GM19239 (cell line): ENCODE data around the gene HMHB1.
"Not testable (repeated sequence)": the region's sequence is repeated elsewhere in the genome, so short reads cannot be mapped to it uniquely, and the experiment has no call there.

ENCODE experiments used
- DNase-seq: peaks from one replicate; pipeline ENCODE4 v3.0.0; 2011; ENCODE audit warnings: low spot score; ENCODE audit not compliant: insufficient read length
- FAIRE-seq: peaks from 2 replicates; lab custom pipeline; 2011; peaks lifted over from hg19 to GRCh38; lab: Jason Lieb, UNC

HMHB1 gene

DNA sequence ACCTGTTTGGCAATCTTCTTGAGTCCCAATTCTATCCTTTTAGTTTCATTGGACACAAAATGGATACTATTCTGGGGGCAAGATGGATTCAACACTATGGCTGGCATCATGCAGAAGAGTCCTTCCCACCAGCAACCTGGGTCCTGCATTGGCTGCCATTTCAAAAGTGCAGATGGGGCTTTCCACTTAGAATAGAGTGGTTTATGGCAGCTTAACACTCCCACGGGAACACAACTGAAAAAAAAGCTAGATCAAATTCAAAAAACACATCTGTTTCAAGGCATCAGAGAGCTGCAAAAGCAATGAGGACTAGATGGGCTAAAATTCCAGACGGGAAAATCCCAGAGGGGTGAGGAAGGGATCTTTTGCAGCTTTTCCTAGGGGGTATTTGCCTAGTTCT is 11.2 kb upstream of the HMHB1 start:
- DNase-seq (no peak), FAIRE-seq (no peak)

DNA sequence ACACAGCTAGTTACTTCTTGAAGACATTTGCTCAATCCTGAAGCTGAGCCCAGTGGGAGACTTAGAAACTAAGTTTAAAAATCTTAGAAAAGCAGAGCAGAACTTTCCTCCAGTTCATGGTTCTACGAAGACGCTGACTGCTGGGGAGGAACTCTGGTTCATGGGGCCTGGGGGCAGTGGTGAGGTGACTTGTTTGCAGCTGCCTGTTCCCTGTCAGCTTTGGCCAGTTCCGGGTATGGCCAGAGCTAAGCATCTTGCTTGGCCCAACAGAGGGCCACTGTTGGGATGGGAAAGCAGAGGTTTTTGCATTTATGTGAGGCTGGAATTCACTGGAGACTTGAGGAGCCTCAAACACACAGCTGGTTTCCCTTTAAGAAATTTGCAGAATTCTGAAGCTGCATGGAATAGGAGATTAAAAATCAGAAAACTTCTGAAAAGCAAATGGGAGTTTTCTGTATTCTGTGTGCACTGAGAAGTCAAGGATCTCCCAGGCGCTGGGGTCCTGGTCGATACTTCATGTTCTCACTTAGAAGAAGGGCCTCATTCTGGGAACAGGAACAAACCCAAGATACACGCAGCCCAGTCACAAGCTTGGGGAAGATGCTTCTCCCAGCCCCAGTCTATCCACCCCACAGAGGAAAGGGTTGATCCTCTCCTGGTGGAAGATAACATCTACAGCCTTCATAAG is 10.6 kb upstream of the HMHB1 start:
- peak; percentile 69 for FAIRE-seq
- no peak for DNase-seq

DNA sequence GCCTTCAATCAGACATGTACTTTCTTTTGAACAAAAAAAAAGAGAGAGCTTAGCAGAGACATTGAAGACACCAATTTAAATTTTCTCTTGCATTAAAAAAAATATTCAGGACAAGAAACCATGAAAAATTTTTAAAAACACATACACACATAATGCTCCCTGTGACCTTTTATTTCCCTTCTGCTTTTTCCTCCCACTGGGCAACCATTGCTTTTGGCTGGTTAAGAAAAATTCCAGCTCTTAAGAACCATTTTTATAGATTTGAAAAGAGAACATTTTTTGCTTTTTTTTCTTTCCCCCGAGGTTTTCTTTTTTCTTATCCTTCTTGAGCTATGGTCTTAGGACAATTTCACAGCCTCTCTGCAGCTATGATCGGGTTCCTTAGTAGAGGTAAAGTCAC is 6.1 kb upstream of the HMHB1 start:
- FAIRE-seq (no peak), DNase-seq (no peak)

DNA sequence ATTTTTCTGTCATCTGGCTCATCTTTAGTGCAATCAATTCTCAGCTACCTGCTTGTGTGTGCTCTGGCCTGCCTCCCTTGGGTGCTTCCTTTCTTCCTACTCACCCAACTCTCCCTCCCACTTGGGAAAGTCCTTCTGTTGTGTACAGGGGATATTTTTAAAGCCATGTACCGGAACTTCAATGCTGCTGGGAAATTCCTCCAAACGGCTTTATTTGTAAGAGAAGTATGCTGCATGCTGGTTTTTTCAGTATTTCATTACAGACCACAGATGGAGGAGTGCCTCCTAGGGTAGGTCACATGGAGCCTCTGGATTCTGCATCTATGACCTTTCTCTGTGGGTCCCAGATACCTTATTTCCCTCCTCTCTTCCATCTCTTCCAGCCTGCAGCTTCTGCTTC is 5.4 kb upstream of the HMHB1 start:
- DNase-seq (no peak), FAIRE-seq (peak; percentile 88)

DNA sequence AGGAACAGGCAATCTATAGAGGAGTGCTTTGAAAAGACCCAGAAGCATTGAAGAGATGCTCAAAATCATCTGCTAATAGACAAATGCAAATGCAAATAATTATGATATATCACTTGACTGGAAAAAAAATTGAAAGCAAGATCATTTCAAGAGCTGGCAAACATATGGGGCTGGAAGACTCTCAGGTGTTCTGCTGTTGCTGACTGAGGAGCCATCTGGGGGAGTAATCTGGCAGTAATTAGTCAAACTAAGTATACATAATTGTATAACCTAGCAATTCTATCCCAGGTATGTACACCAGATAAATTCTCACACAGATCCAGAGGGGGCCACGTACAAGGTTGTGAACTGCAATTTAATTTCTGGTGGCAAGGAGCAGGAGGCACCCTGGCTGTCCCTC is 4.6 kb upstream of the HMHB1 start:
- FAIRE-seq (no peak), DNase-seq (no peak)

DNA sequence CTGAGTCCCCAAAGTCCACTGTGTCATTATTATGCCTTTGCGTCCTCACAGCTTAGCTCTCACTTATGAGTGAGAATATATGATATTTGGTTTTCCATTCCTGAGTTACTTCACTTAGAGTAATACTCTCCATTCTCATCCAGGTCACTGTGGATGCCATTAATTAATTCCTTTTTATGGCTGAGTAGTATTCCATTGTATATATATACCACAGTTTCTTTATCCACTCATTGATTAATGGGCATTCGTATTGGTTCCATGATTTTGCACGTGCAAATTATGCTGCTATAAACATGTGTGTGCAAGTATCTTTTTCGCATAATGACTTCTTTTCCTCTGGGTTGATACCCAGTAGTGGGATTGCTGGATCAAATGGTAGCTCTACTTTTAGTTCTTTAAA is 4.4 kb downstream of the HMHB1 start:
- not testable (repeated sequence) for DNase-seq, FAIRE-seq

DNA sequence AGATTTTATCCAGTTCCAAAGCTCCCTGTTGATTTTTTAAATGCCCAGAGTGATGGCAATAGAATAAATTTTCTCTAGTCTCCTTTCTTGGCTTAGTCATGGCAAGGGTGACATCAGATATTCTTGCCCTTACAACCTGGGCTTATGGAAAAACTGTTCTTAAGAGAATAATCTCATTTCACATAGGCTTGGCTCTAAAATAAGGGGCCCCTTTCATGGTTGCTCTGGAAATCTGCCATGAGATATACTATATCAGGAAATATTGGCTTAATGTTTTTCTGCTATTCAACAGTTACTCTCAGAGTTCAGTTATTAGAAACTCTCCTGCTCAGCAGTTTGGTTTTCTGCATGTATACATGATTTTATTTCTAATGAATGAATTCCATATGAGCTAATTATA is 7.8 kb downstream of the HMHB1 start:
- DNase-seq (no peak), FAIRE-seq (no peak)

DNA sequence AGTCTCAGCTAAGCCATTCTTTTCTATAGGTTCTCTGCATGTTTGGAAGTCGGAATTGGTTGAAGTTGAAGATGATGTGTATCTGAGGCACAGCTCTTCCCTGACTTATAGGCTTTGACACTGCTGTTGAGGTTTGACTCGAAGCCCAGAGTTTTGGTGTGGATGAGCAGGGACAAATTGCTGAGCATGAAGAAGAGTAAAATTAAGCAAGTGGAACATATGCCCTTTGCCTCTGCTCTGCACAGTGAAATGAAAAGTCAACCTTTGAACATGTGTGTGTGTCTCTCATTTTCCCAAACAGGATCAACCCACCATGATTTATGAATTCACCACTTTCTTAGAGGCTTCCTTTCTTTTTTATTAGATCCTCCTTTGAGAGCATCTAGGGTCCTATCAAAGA is 8.5 kb downstream of the HMHB1 start:
- peak; percentile 18 for FAIRE-seq
- DNase-seq, result no peak

DNA sequence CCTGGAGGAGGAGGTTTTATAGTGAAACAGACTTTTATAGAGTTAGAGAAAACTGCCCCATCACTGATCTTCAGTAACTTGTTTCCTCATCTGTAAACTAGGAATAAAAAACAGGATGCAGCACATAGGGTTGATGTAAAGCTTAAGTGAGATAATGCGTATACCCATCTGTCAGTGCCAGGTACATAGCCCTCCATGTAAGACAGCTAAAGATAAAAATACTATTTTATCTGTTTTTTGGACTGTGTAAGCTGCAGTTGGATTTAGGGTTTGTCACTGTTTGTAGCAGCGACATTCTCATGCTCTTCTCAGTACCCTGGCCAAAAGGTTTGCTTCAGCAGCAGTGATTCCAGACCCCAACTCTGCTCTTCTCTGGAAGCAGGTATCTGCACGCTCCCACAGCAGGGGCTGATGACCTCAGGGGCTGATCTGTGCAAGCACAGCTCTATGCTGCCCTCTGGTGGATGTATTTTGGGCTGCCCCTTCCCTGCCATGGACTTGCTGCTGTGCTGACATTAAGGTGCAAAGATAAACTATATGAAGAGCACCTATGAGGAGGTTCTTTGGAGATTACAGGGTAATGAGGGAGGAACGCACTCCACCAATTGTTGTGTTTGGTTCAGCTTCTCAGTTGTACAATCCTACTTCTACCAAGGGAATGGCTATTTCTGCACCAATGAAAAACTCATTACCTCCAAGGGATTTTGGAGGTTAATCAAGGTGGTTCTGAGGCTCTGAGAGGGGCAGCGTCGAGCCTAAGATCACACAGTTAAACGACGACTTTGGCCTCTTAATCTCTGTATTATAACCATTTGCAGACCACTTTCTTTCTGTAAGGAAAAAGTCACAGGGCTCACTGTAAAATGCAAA is 13.1 kb downstream of the HMHB1 start:
- FAIRE-seq, result peak; percentile 97
- DNase-seq, result peak; percentile 52

DNA sequence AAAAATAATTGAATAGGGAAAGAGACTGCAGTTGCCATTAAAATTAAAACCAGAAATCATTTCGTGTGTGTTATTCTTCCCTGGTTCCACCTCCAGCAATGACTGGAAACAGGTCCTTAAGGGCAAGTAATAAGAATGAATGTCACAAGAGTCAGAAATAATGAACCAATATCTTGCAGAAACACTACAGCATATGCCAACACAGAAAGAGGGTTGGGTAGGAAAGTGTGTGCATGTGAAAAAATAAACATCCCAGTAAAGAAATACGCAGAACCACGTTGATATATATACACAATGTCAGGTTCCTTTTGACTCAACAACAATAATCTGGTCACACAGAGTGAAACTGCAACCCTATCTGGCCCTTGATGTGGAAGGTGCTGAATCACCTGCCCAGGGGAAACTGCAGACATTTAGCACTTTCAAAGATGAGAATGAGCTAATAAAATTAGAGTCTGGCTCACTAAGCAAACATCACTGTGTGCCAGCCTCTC is 15.0 kb downstream of the HMHB1 start:
- FAIRE-seq (peak; percentile 92), DNase-seq (peak; percentile 12)

DNA sequence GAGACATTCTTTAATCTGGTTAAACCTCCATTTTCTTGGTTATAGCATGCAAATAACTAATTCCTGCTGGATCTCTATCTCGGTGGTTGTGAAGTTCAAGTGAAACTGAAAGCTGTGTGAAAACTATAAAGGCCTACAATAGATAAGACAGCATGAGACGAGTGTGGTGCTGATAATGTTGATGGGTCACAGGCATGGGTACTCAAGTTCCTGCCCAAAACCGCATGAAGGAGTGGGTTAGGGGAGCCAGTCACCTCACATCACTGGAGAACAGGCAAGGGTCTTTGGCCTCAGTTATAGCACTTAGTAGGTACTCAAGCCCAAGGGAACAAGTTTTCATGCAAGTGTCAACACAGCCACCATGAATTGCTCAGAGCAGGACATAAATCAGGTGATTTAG is 16.7 kb downstream of the HMHB1 start:
- DNase-seq, result no peak
- FAIRE-seq, result no peak

DNA sequence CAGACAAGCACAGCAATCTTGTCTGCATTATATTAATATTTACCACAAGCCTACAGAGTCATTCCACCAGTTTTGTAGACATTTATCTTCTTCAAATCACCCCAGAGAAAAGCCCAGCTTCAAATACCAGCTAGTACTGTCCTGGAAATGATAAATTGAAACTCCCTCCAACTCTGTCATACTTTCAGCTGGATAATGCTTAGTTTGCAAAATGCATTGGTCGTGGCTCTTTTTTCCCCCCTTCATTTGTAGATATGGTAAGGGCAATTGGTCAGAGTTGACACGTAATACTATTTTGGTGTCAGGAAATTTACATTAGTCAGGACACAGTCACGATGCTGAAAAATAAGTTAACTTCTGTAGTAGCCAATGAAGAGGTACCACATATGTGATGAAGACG is 21.2 kb downstream of the HMHB1 start:
- FAIRE-seq, result no peak
- DNase-seq, result no peak

DNA sequence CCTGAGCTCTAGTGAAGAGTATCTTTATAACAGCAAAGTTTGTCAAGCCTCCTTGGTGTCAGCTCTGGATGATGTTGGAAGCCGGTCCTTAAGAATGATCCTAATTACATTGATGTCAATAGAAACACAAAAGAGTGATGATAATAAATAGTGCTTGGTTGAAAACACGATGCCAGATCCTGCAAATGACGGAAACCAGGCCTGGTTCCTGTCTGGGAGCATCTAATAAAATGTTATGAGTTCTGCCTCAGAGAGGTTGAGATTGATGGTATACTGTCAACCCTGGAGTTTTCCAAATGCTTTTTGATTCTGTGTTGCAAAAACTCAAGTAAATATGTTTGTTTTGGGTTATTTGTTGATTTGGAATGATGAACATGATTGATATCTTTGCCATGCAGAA is 23.3 kb downstream of the HMHB1 start:
- FAIRE-seq (no peak), DNase-seq (no peak)

DNA sequence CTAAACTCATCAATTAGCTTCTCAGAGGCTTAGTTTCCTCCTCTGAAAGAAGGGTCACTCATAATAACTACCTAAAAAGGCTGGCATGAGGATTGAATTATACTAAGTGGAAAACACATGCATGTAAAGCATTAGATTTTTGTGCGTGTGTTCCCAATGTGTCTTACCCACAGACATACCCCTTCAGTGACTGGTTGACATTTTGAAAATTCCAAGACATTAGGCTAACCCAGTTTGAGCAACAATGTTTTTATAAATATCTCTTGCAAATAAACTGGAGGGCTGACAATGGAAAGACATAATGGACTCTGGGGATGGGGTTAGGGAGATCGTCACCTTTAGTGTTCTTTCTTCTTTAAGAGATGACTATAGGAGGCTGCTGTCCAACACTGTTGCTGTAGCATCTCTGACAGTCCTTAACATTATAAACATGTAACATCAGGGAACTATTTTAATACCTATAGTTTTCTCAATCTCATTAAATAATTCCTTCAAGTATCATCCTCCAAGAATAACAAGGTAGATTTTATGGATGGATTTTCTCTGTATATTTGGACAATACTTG is 24.3 kb downstream of the HMHB1 start:
- FAIRE-seq, result no peak
- no peak for DNase-seq

DNA sequence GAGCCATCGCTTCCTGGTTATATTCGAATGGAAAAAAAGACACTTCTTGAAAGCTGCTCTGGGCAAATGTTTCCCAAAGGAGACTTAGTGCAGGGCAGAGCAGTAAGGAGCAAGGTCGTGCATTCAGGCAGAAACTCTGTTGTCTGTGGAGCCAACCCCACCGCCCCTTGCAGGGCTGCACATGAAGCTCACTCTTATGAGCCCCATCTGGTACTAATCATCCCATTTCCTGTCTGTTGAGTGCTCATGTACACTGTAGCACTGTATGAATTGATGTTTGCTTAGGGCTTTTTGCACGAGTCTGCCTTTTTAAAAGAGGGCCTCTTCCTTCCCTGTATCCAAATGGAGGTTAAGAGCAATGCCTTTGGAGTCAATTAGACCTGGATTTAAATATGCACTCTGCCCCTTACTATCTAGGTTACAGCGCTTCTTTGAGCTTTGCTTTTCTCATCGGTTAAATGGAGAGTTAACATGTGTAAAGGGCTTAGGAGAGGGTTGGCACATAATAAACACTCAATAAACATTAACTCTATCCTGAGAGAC is 25.4 kb downstream of the HMHB1 start:
- no peak for FAIRE-seq

DNA sequence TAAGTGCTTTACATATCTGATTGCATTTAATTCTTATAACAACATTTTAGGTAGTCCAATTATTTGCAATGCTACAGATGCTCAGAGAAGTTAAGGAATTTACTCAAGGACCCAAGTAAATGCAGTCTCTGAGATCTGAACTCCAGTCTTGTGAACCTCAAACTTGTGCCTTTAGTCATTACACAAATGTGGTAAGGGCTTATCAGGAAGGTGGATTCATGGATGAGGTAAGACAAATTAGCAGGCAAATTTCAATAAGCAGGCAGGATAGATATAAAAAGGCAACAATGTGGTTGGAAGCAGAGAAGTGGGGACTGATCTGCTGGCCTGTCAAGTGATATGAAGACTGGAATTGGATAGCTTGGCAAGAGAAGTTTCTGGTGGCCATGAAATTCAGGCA is 29.5 kb downstream of the HMHB1 start:
- DNase-seq (no peak), FAIRE-seq (no peak)

More for the DNA sequence above, 25.4 kb downstream of the HMHB1 start:
- DNase-seq, result no peak

DNA sequence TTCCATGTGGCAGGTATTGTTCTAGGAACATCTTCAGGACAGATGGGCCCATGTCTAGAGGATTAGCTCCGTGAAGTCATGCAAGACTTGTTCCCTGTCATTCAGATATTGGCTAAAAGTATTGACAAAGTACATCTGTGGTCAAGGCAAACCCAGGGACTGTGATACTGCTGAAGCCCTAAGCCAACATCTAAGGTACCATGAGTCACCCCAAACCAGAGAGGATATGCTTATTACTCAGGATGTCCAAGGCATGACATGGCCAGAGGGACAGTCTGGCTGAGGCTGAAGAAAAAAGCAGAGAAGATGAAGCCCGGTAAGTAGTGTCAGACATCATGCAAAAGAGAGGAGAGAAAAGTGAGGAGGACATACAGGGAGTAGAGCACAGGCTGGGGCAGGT is 31.0 kb downstream of the HMHB1 start:
- no peak for DNase-seq
- no peak for FAIRE-seq

DNA sequence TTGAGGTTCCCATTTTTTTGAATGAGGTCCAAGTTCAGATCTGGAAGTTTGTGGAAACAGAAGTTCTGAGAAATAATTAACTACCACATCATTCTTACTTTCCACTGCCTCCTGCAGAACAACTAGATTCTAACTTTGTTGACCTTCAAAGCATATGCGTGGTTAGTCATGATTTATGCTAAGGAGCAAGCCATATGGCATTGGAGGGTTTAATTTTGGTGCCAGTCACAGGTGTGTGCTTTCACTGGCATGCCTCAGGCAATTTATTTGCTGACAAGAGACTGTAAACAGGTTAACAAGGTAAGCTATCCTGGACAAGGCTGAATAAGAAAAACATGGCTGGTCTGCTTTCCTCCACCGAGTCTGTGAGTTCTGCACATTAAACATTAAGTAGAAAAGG is 31.5 kb downstream of the HMHB1 start:
- no peak for FAIRE-seq
- DNase-seq, result no peak

DNA sequence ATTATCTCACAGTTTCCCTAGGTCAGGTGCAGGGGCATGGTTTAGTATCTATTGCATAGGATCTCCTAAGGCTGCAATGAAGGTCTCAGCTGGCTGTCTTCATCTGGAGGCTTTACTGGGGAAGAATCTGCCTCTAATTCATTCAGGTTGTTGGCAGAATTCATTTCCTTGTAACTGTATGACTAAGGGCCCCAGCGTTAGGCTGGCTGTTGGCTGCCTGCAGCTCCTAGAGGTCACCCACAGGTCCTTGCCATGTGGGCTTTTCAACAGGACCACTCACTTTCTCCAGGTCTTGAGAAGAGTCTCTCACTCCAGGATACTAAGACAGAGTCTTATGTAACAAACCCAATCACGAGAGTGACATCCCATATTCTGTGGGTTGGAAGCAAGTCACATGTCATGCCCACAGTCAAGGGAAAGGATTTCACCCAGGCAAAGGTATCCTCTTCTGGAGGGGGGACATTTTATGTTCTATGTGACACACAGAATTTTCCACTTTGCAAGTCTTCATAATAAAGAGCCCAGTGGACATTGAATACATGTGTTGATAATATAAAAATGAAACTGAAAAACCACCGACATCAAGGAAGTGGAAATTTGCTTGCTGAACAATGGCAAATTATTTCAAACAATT is 38.2 kb downstream of the HMHB1 start:
- DNase-seq, result no peak

DNA sequence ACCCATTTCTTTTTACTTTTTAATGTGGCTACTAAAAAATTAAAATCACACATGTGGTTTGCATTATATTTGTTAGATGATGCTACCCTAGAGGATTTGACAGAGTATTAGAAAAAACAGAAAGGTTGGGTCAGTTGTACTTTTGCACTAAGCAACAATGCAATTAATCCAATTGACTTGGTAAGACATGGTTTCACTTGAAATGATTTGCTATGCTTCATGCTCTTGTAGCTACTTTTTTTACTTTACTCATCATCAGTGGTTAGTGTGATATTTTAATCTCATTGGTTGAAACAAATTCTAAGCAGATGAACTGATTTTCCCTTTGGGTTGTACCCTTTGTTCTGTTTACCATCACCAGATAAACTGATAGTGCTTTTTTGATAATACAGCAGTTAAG is 39.4 kb downstream of the HMHB1 start:
- DNase-seq (no peak), FAIRE-seq (peak; percentile 21)

More for the DNA sequence above, 38.2 kb downstream of the HMHB1 start:
- FAIRE-seq, result no peak
